NB4 (cell line): ENCODE results near the gene ABCA6.

Source experiments
- CTCF ChIP-seq: IDR thresholded peaks from one replicate; pipeline ENCODE4 v1.5.1; 2012; ENCODE audit warnings: low read depth, low read length
- MYC ChIP-seq: IDR thresholded peaks from 2 replicates; pipeline ENCODE4 v1.6.1; 2011; ENCODE audit warnings: low read depth, low read length
- POLR2A ChIP-seq: IDR thresholded peaks from 2 replicates; pipeline ENCODE4 v1.6.1; 2011; ENCODE audit warnings: mild to moderate bottlenecking; ENCODE audit not compliant: insufficient read length; ENCODE audit errors: extremely low read depth

- TF ChIP-seq CTCF: no peak
- TF ChIP-seq POLR2A: no peak
- TF ChIP-seq MYC: no peak
Measured at GRCh38 chr17:69078864-69079263, 62.8 kb downstream of the ABCA6 start.
